Fibroblast of upper back skin (primary cell): ENCODE measurements around the gene DNAJC1.

Experiments
- DNase-seq: peaks from one replicate; pipeline ENCODE4 v3.0.0-alpha.2; 2013

The DNAJC1 gene

DNA sequence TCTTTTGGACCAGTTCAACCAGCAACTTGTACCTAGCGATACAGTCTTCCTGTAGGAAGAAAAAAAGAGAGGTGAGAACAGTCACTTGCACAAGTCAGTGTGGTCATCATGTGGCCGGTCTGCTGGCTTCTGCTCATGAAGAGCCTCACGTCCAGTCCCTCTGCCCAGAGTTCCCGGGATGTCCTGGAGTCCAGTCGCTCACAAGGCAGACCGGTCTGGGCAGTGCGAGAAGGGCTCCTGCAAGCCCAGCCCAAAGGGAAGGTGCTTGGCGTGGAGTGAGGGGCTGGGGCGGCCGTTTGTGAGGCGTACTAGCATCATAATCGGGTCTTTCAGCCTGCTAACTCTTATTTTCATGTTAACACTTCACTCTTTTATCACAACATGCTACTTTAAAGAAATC is 246.8 kb downstream of the DNAJC1 start:
- no peak for DNase-seq

GRCh38 chr10:21754410-21755011 is 249.0 kb downstream of the DNAJC1 start:
- no peak for DNase-seq

- DNase-seq: no peak
Measured at GRCh38 chr10:21753497-21754270, 249.8 kb downstream of the DNAJC1 start.

GRCh38 chr10:21751341-21752310 is 251.9 kb downstream of the DNAJC1 start:
- no peak for DNase-seq

GRCh38 chr10:21750424-21750823 is 253.1 kb downstream of the DNAJC1 start:
- peak; percentile 4 for DNase-seq

- DNase-seq: peak; percentile 5
Measured at GRCh38 chr10:21749788-21750187, 253.7 kb downstream of the DNAJC1 start.

DNA sequence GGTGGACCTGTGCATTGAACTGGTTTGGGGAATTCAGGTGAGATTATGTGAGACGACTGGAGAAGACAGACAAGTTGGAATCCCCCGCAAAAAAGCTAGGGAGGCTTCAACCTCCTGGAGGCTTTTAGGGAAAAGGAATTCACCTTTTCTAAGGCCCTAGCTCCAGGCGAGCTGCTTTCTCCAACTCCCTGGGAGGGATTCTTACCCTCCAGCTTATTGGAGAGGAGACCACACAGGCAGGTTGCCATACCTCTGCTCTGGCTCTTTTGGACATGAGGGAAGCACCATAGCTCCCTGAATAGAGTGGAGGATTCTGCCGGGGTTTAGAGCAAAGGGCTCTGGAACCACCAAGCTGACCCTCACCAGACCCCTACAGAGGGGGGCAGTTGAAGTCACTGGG is 255.7 kb downstream of the DNAJC1 start:
- no peak for DNase-seq

DNA sequence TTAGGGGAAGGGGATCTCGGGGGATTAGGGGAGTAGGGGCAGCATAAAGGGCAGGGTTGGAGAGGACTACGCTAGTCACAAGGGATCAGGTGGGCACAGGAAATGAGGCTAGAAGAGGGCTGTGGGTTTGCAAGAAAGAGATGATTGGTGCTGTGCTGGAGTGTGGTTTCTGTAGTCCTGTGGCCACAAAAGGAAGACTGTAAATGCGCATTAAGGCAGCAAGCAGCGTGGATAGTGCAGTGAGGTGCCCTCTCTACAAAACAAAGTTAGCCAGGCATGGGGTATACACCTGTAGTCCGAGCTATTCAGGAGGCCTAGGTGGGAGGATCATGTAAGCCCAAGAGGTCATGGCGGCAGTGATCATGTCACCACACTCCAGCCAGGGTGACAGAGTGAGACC is 257.4 kb downstream of the DNAJC1 start:
- DNase-seq: no peak

- no peak for DNase-seq
Measured at GRCh38 chr10:21744223-21744622, 259.3 kb downstream of the DNAJC1 start.

DNA sequence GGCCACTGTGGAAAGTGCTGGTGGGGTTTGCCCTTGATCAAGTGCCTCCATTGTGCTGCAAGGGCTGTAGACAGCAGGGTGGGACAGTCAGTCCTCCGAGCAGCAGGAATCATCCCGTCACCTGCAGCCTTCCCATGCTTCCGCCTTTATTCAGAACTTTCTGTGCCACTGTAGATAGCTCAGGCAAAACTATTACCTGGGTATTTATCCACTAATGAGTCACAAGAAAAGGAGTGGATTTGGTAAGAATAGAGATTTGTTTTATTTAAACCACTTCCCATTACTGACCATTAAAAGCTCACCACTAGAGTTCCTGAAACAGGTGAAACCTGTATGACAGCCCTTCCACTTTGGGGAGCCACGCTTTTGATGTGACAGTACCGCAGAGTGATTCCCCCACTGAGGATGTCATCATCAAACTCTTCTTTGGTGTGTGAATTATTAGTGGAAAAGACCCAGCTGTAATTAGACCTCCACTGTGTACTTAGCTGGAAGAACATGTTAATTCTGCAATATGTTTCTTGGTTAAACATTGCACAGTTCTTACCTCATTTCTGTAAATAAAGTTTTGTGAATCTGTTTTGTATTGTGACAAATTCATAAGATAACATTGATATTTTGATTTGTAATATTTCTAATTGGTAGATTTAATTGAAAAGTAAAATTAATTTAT is 260.7 kb downstream of the DNAJC1 start:
- no peak for DNase-seq

DNA sequence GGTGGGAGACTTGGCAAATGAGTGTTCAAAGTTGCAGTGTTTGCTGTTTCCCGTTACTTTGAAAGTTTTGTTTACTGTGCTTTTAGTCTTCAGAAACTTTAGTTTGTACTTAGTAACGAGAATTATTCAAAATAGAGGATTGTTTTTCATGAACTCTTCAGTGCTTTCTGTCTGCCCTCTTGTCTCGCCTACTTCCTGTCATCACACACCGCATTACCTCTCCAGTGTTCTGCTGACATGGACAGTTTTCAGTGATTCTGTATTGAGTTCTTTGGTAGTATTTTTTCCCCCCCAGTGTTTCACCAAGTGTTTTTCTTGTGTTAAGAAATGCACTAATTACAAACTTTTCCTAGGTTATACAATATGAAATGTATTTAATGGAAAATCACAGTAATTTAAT is 262.5 kb downstream of the DNAJC1 start:
- DNase-seq: no peak

GRCh38 chr10:21737106-21737505 is 266.4 kb downstream of the DNAJC1 start:
- DNase-seq: no peak

DNA sequence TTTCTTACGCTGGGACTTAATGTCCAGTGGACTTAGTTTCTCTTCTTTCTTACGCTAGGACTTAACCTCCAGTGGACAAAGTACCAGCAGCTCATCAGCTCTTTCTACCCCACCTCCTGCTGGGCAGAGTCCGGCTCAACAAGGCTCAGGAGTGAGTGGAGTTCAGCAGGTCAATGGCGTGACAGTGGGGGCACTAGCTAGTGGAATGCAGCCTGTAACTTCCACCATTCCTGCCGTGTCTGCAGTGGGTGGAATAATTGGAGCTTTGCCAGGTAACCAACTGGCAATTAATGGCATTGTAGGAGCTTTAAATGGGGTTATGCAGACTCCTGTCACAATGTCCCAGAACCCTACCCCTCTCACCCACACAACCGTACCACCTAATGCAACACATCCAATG is 269.8 kb downstream of the DNAJC1 start:
- no peak for DNase-seq

DNA sequence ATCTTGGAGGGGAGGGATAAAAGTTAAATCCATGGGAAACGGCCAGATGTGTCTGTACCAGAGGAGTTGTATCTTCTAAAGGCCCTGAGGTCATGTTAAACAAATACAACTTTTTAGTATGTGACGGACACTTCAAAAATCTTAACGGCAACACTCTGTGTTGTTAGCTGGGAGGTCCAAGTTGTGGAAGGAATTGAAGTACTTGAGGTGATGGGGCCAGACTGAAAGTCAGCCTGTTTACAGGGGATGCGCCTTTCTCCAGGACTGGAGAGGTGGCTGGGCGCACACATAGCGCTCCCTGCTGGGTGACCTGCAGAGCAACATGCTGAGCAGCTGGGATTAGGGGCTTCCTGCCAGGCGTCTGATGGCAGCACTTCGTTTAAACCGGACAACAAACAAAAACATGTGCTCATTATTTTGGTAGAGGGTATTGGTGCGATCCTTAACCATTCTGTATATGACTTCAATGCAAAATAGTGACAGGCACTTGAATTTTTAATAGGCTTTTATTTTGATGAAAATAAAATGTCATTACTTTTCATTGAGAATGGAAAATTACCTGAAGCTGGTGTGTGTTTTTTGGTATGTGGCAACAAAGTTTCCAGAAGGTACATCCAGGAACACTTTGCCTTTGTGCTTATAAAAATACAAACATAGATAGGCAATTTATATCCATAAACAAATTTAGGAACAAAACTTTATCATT is 271.3 kb downstream of the DNAJC1 start:
- DNase-seq: peak; percentile 71

DNA sequence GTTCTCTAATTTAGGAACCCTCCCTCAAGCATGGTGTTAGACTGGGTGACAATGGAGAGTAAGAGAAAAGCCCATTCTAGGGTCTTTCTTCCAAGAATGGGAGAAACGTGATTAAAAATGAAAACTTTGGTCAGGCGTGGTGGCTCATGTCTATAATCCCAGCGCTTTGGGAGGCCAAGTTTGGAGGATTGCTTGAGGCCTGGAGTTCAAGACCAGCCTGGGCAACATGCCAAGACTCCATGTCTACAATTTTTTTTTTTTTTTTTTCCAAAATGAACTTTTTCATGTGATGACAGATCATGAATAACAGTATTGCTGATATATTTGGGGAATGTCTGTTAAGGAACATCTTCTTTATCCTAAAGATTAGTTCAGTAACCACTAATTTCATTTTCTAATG is 274.9 kb downstream of the DNAJC1 start:
- DNase-seq: no peak

DNA sequence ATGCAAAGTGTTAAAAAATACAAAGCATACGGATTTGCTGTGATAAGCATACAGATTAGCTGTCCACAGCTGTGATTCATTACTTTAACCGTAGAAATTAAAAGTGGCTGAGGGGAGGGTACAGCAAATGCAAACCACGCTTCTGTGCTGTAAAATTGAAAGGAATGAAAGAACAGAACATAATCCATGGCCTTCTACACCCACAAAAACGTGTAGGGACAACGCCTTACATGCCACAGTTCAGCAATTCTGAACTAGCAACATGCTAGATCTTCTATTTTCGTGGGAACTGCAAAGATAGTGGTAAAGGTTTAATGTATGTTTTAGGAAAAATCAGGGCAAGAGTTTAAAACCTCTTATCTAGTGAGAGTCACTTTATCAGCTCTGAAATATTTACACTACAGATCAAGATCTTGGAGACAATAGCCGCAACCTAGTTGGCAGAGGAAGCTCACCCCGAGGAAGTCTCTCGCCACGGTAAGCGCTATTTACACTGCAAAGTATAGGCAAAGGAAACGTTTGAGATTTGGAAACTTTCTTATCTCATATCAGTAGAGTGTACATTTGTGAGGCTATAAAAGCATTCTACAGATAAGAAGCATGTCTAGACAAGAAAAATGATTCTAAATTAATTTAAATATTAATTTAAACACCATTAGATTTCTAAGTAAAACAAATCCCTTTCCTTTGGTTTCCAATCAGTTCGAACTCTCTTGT is 275.9 kb downstream of the DNAJC1 start:
- DNase-seq: peak; percentile 46

GRCh38 chr10:21726601-21727225 is 276.8 kb downstream of the DNAJC1 start:
- peak; percentile 60 for DNase-seq

DNA sequence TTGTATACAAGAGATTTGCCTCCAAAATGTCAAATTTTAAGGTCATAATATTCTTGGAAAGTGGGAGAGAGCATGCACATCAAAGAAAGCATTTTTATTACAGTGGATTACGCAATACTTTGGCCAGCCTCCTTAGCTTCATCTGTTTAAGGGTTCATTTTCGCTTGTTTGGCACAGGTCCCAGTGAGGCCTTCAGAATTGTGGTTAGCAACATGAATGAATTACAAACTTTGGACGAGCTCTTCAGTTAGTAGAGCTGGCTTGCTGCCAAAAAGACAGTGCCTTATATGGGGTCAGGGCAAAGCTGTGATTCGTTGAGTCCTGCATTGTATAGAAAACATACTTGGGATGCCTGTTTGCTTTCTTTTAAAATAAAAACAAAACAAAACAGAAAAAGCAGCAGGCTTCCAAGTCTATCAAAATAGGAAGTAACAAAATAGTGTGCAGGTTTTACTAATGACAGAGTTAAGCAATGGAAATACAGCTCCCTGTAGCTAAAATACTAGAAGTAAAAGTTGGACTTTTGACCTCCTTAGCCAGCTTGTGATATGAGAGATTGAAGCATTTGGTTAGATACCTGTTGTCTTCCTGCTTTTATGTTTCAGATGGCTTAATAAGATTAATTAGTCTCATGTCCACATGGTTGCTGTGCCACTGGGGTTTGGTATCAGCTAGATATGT is 278.7 kb downstream of the DNAJC1 start:
- DNase-seq: peak; percentile 100

DNA sequence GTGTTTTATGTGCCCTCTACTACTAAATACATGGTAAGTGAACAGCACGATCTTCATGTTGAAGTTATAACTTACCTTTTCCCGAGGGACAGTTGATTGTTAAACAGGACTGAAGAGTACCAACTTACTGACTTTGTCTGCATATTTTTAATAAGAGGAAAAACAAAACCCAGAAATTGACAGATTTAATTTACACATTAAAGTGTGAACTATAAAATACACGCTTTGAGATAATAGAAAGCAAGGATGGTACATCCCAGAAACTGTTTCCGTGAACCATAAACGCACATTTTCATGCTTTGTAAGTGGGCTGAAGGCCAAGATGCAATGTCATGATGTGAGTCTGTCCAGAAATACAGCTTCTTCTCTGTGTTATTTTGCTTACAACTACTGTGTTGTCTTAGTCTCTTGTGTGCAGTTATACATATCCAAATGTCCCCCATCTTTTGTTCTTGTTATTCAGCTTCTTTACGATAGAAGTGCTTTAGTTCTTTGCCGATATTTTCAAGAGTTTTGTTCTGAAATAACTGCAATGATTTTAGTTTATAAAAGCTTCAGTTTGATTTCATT is 279.4 kb downstream of the DNAJC1 start:
- peak; percentile 43 for DNase-seq

- DNase-seq: no peak
Measured at GRCh38 chr10:21722209-21722608, 281.3 kb downstream of the DNAJC1 start.
